Body of pancreas (tissue), 4 donors: Measurements from ENCODE around the gene MLPH.

Experiments used
- CTCF ChIP-seq, 7 experiments: fragments of 450-650 bp in 4 of 7; fragments of 200-600 bp in 3 of 7; sonication (generic) in 3 of 7; IDR thresholded peaks; one replicate each; pipeline ENCODE4 v1.5.1; 2016 to 2019; ENCODE audit warnings: antibody characterized with exemption in 7 of 7
- POLR2A ChIP-seq, 3 donors: fragments of 450-650 bp; IDR thresholded peaks; one replicate each; pipeline ENCODE4 v1.6.1; 2016; ENCODE audit warnings: antibody characterized with exemption in 3 of 3, mild to moderate bottlenecking in 2 of 3

GRCh38 chr2:237486334-237486818, 675 bp upstream of the MLPH start:
- TF ChIP-seq POLR2A (IDR thresholded peaks at IDR 0.05) (no peak), CTCF (IDR thresholded peaks at IDR 0.05) (no peak)
